ENCODE measurements around the gene CCDC9. TPM values are rescaled to one million over a fixed set of nuclear protein-coding genes. Genes with fewer than 3 reads are reported as not detected.

CCDC9 gene
- 10 to 100 TPM; 15.3 to 22.4 (median 19.1) TPM for polyA plus RNA-seq (ENCODE audit: insufficient read length in 10 of 10)
- long read RNA-seq, donor 1: 0 reads
- long read RNA-seq, donor 2, partial matches to known transcripts: 0 of 3 reads
- long read RNA-seq, donor 2, other reads (novel, unspliced or antisense): 0 of 3 reads
- long read RNA-seq, donor 3: 0 reads
- long read RNA-seq, donor 4, partial matches to known transcripts: 0 of 1 reads
- long read RNA-seq, donor 4, other reads (novel, unspliced or antisense): 0 of 1 reads
- long read RNA-seq, donor 5, partial matches to known transcripts: 0 of 2 reads
- long read RNA-seq, donor 5, other reads (novel, unspliced or antisense): 0 of 2 reads
- long read RNA-seq, donor 6, partial matches to known transcripts: 0 of 2 reads
- long read RNA-seq, donor 6, other reads (novel, unspliced or antisense): 0 of 2 reads
- long read RNA-seq, donor 7, partial matches to known transcripts: 0 of 3 reads
- long read RNA-seq, donor 7, other reads (novel, unspliced or antisense): 0 of 3 reads
- long read RNA-seq, donor 8: 0 reads
- long read RNA-seq, donor 9: 0 reads

DNA sequence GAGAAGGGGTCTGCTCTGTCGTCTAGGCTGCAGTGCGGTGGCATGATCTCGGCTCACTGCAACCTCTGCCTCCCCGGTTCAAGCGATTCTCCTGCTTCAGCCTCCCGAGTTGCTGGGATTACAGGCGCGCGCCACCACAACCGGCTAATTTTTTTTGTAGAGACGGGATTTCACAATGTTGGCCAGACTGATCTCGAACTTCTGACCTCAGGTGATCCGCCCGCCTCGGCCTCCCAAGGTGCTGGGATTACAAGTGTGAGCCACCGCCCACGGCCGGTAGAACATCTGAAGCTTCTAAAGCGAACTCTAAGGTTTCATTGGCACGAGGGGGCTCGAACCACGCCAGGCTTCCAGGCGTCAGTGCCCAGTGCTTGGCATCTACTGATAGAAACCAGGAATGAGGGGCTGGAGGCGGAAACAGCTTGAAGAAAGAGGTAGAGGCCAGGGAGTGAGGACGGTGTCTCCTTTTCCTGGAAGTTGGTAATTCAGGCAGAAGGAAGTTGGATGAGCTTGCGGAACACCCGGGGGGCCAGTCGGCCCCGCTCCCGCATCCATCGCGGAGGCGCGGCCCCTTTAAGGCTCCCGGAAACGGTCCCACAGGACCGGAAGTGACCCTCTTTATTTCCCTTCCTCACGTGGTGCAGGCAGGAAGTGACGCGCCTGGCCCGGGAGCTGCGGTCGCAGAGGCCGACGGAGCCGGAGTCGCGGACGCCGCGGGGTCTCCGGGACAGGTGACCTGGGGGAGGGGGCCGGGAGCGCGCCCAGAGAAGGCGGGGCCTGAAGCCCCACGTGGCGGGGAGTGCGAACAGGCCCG, at the start of gene CCDC9:
Gene CCDC9 (plus strand): TSS at position 647 of the 814 bp plus-strand sequence. CDS start 1,876 bp downstream, outside the sequence.
- DNase-seq: peak; percentile 97 to 98 (median 97)

DNA sequence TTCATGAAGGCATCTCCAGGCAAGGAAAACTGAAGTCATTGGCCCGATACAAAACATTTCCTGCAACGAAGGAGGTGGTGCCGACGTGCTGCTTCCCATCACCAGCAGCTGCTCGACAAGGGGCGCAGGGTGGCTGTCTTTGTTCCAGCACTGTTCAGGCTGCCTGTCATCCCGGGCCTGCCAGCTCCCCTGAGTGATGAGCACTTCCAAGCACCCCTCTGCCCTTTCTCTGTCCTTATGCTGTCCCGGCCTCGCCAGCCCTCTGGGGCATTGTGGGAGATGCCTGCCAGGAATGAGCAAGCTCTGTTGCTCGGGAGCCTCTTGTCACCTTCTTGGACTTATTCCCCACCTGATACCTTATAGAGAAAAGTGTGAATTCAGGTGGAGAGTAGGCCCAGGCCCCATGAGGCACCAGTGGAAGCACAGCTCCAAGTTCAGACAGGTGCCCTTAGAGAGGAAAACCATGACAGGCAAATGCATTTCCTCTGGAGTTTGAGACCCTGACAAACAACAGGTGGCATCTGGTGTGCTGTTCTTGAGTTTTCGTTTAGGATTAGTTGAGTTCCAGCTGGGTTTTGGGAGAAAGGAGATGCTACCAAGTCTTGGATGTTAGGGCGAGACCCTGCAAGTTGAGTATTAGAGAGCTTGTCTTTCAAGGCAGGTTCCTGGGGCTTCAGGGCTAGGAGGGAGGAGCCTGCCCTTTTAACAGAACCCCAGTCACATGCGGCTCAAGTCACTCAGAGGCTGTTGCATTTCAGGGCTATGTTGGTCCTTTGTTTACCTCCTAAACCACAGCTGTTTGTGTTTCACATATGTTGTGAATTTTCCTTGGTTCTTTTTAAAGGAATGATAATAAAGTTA, 46.8 kb upstream of the CCDC9 start:
- no peak for DNase-seq

DNA sequence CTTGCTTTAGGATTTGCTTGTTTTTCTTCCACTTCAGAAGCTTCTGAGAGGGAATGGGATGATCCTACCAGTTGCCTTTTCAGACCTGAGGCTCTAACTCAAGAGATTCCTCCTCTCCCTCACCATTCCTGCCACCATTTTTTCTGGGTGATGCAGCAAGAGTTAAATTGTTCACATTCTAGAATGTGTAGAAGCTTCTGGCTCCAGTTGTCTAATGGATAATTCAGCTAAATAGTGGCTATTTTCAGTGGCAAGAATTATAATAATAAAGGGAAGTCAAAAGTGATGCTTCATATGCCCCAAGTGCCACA, 46.2 kb upstream of the CCDC9 start:
- DNase-seq: no peak

DNA sequence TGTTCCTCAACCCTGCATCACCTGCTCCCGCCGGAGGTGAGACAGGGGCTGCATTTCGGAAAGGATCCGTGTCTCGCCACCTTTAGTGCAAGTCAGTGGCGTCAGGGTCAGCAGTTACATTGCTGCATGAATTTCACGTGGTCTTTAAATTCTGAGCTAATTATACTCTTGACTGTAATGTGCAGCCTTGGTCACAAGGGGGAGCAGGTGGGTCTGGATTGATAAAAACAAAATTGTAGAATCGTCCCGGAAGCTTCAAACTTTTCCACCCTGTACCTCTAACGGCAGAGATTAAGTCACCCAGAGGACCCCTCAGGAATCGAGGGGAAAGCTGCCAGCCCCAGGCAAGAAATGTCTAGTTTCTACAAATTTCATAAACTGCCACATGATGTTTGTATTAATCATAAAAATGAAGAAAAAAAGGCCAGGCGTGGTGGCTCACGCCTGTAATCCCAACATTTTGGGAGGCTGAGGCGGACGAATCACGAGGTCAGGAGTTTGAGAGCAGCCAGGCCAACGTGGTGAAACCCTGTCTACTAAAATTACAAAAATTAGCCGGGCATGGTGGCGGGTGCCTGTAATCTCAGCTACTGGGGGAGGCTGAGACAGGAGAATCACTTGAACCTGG, 45.5 kb upstream of the CCDC9 start:
- DNase-seq: peak; percentile 76 to 90 (median 85)

DNA sequence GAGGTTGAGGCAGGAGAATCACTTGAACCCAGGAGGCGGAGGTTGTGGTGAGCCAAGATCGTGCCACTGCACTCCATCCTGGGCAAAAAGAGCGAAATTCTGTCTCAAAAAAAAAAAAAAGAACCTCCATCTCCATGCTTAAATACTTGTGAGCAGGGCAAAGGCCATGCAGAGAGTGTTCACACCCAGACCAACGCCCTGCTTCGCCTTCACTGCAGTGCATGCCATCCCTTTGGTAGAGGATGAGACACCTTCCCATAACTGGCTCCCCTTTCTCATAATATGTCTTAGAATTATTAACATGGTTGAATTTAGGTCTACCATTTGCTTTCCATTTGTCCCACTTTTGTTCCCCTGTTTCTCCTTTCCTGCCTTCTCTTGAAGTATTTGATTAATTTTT, 40.7 kb upstream of the CCDC9 start:
- DNase-seq: no peak

DNA sequence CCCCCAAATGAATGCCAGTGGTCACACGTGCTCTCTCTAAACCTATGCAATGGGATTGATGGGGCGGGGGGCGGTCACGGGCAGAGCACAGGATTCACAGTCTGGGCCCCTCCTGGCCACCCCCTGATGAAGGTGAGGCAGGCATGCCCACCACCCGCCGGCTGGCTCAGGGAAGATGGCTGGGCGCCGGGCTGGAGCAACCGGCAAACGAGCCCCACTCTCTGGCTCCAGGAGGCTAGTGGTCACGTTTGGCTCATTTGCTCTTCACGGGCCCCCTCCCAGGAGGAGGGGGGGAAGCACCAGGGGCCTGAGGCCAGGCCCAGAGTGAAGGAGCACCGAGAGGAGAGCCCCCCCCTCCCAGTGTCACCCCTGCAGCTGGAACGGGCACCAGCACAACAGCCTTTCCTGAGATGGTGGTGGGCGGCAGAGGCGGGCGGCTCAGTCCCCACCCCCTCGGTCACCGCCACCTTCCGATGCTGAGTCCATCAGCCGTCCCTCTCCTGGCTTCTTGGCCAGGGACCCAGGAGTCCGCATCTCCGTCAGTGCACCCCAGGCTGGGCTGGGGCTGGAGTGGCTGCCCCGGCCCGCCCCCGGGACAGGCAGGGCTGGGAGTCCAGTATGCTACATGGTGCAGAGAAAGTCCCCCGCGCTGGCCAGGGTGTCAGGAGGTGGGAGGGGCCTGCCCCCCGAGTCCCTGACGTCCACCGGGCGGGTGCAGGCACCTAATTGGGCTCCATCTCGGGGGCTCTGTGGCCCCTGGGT, 35.1 kb upstream of the CCDC9 start:
- no peak for DNase-seq

DNA sequence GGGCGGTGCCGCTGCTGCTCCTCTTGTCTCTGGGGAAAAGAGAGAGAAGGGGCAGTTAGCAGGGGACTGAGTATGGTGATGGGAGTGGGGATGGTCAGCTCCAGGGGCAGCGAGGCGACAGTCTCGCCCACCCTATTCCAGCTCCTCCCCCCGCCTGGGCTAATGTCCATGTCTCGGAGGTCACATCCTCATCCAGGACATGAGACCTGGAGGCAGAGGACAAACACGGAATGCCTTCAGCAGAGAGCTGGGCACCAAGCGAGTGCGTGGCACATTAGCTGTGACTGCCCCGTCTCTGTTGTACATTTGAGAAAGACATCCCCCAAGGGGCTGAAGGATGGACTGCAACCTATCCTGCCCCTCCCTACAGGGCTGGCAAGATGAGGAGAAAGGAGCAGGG, 34.4 kb upstream of the CCDC9 start:
- no peak for DNase-seq

DNA sequence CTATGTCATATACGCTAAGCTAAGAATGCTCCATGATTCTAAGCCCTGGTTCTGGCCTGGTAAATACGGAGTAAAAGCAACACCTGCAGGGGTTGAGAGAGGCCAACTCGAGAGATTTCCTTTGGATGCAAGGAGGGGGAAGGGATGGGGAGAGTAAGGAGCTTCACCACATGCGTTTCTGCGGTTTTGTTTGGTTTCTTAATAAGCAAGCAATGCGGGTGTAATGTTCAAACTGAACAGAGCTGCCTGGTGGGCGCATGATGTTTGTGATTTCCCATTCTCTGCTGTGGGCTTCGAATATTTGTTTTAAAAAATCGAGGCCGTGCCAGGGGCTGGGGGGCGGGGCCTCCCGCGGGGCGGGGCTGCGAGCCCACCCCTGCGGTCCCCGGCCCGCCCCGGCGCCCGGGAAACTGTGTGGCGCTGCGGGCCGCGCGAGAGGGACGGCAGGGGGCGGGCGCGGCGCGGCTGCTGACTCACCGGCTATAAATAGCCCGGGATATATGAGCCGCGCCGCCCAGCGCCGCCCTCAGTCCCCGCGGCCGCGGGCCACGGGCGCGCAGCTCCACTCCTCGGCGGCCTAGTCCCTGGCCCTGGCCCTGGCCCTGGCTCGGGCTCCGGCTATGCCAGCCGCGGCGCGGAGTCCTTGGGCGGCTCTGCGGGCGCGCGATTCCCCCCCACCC, 30.4 kb upstream of the CCDC9 start:
- DNase-seq: peak; percentile 91 to 96 (median 93)

DNA sequence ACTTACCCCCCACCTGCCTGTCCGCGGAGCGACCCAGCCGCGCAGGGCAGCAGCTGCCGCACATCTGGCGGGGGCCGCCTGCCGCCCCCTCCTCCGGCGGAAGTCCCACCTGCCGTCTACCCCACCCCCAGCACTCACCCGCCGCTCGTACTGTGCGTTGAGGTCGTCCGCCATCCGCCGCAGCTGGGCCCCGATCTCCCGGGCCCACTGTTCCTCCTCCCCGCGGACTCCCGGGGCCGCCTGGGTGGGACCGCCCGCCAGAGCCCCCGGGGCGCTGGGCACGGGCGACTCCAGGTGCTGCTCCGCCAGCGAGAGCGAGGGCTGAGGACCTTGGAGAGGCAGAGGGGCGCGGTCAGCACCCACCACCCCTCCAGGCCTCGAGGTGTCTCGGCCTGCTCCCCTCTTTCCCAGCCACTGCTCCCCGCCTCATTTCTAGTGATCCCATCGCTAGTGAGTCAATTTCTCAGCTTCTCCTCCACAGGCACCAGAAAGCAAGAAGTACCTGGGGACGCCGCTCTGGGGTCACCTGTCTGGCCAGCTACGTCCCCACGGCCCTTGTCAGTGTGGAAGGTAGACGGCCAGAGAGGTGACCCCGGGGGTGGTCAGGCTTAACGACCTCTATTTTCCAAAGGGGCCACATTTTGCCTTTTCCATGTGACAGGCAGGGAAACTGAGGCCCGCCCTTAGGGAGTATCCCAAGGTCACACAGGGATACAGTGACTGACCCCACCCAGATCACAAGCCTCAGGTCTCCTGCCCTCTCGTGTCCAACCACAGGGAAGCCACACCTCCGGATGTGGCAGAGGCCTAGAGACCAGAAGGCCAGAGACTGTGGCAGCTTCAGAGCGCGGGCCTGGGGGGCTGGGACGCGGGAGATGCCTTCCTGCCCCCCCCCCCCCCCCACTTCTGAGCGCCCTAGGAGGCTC, 29.6 kb upstream of the CCDC9 start:
- peak; percentile 50 to 77 (median 65) for DNase-seq

DNA sequence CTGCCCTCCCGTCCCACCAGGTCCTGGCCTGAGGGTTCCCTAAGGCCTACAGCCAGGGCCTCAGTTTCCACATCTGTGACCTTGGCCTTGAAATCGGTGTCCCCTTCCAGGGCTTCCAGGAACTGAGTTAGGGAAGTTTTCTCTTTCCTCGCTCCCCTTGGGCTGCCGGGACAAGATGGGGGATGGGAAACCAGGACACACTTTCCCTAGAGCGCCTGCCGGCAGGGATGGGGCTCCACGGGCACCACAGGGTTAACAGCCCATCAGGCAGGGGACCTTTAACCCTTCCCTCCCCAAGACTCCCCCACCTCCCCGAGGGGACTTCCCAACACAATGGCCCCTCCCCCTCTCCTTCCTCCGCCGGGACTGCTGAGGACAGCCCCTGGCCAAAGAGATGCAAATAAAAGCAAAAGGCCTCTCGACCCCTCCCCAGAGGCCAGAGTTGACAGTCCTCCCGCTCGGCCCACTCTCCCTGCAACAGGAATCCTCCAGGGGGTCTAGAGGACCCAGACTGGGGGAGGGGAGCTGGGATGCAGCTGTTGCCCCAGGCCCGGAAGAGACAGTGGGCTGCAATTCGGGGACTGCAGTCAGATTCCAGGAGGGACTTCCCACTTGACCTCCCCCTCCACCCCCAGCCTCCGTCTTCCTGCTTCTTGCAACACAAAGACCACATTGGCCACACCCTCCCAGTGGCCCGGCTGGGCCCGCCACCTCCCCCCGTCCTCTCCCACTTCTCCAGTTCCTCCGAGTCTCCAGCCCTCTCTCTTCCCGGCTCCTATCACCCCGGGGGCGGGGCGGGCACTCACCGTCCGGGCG, 28.8 kb upstream of the CCDC9 start:
- peak; percentile 75 to 87 (median 84) for DNase-seq

DNA sequence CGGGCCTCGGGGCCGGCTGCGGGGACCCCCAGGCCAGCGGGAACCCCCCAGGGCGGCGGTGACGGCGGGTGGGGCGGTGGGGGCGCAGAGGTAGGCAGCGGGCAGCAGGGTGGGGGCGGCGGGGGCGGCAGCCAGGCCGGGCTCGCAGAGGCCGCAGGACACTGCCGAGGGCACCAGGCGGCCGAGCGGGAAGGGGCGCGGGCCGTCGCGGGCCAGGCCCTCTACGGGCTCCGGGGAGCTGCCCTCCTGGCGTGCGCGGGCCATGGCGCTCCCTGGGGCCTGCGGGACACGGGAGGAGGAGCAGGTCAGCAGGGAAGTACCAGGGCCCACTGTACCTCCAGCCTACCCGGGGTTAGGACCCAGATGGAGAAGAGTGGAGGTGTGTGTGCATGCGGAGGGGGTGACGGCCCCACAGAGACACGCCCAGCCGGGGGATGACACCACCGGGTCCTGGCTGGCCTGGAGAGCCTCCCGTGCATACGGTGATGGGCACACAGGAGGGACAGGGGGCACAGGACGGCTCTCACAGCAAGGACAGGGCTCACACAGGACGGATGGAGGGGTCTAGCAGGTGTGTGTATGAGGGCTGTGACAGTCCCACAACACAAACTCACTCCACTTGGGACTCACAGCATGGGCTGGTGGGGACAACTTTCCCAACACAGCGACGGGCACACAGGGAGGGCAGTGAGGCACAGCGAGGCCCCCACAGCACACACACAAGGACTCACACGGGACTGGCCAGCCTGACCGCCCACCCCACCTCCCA, 28.0 kb upstream of the CCDC9 start:
- DNase-seq: peak in 1 of 3 donors; percentile 65

DNA sequence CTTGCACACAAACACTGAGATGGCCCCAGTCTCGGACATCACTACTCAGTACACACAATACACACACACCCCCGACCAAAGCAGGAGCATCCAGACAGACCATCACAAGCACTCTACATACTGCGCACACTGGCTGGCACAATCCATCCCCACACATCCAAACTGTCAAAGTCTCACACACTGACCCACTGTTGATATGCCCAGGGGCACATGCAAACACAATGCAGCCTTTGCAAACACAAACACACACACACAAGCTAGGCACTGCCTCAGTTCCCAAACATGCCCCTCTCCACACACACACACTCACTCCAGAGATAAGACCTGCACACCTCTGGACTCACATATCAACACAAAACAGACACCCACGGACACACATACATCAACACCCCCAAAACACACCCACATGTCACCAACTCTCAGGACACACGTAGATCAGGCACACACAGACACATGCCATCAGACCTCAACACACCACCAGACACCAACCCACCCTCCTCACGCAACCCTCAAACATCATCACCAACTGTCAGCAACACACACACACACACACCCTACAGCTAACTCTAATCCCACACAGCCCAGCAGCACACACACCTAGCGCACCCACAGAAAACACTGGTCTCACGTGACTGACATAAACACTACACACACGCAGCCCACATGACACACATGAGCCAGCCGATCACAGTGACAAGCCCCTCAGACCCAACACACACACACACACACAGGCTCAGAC, 27.2 kb upstream of the CCDC9 start:
- peak in 1 of 3 donors; percentile 68 for DNase-seq

DNA sequence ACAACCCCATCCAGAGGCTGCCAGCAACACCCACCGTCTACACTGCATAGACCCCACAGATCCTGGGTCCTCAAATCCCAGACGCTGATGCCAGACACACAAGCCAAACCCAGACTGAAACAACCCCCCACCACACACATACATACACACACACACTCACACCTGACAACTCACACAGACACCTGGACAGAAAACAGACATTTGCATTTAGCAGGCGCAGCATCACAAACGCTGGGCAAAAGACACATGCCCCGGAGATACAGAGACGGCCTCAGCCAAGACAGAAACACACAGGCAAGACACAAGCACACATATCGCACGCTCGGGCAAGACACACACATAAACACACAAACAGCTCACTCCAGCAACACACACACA, 26.7 kb upstream of the CCDC9 start:
- peak in 1 of 3 donors; percentile 67 for DNase-seq

DNA sequence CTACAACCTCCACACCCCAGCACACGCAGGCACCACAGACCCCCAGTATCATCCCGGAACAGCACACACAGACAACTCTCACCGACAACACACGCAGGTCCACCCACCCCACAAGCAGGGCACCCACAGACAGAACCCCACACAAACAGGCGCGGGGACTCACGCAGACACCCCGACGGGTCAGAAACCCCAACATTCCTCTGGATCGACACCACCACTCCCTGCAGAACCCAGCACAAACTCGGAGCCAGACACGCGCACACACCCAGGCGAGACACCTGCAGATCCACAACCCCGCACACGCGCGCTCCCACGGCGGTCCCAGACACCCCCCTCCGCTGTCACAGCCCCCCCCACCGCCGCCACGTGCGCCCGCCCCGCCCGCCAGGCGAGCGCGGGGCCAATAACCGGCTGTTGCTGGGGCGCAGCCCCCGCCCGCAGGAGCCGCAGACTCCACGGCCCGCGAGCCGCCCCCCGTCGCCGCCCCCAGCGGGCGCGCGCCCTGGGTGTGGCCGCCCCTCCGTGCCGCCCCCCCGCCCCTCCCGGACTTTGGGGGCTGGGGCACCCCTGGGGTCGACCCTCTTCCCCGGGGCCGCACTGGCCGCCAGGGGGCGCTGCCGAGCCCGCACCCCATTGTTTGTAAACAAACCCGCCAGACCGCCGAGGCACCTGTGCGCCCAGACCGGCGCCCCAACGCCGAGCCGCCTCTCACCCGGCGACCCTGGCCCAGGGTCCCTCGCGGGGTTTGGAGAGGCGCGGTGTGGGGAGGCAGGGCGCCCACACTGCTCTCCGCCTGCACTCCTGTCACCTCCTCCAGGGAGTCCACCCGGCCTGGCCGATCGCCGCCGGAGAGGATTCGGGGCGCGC, 26.0 kb upstream of the CCDC9 start:
- DNase-seq: peak in 1 of 3 donors; percentile 70

DNA sequence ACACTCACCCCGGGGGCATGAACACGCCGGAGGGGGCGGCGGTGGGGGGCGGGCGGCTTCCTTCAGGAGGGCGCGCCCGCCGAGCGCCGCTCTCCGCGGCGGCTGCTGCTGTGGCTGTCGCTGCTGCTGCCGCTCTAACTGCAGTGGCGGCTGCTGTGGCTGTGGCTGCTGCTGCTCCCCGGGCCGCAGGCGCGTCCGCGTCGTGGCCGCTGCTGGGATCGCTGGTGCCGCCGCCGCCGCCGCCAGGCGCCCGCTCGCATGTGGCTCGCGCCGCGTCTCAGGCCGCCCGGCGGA, 25.5 kb upstream of the CCDC9 start, which contains the start of gene BBC3:
Gene BBC3 (minus strand): TSS at position 279 of the 294 bp plus-strand sequence. CDS start 2,768 bp downstream, outside the sequence.
- DNase-seq: no peak
